Right atrium auricular region (tissue), 2 donors: ENCODE results near the gene CLASP2. TPM values are rescaled to one million over a fixed set of nuclear protein-coding genes. Genes with fewer than 3 reads are reported as not detected.

Experiments
- DNase-seq: peaks from one replicate; pipeline ENCODE4 v3.0.0-alpha.2; 2019; ENCODE audit warnings: low spot score
- H3K27ac ChIP-seq, 2 donors: fragments of 200-600 bp; sonication (generic); 1 replicate in 1 of 2; 2 replicates in 1 of 2; pipeline ENCODE4 v1.5.1; 2016 to 2019
- H3K27me3 ChIP-seq, 2 donors: fragments of 200-600 bp; sonication (generic); one replicate each; pipeline versions ENCODE4 v1.5.1 to v1.6.0; 2017 to 2019
- H3K36me3 ChIP-seq: fragments of 200-600 bp; sonication (generic); one replicate; pipeline ENCODE4 v1.5.1; 2016
- H3K4me1 ChIP-seq, 2 donors: fragments of 200-600 bp; sonication (generic); one replicate each; pipeline versions ENCODE4 v1.5.1 to v1.6.0; 2017 to 2019
- H3K4me3 ChIP-seq, 2 donors: fragments of 200-600 bp; sonication (generic); 1 replicate in 1 of 2; 2 replicates in 1 of 2; pipeline ENCODE4 v1.5.1; 2017 to 2019; ENCODE audit warnings: mild to moderate bottlenecking in 1 of 2, moderate library complexity in 1 of 2
- H3K9me3 ChIP-seq, 2 donors: fragments of 200-600 bp; sonication (generic); one replicate each; pipeline ENCODE4 v1.5.1; 2019
- total RNA-seq, 2 donors: library from RNA; depleted of rRNA; stranded (reverse); fragments of >200 nt; gene quantifications; one replicate each; pipeline ENCODE4 v1.1.0, GENCODE V29; 2016
- TF ChIP-seq, protein P1 (sequence below), 2 donors: fragments of 200-600 bp; sonication (generic); IDR thresholded peaks; one replicate each; pipeline ENCODE4 v1.5.1; 2019; ENCODE audit warnings: antibody characterized with exemption in 2 of 2

The CLASP2 gene
- total RNA-seq, 2 donors from 2014 or later, result 32.3 to 71.8 TPM

DNA sequence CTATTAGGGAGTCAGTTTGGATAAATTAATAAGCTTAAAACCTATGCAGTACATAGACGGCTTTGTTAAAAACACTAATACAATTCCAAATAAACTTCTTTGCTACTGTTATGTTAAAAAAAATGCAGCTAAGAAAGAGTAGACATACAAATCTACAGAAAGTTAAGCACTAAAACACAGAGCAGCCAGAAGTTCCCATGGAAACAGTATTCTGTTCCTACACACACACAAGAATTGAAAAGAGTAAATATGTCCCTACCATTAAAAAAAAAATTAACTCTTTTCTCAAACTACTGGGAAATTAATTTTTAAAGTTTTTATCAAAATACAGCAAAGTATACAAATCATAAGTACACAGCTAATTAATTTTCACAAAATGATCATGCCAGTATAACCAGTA lies 71.6 kb downstream of the CLASP2 start:
- Histone ChIP-seq H3K27me3 (no peaks in the 10 kb centered on the region), H3K9me3 (no peaks in the 10 kb centered on the region), H3K4me1 (peaks cover 0 to 17% of the 10 kb centered on the region in 2 donors), H3K27ac (no peak overlapping the region), H3K4me3 (no peak overlapping the region), H3K36me3 (peaks cover 3% of the 10 kb centered on the region)
- DNase-seq, result no peak
- TF ChIP-seq, protein P1, sequence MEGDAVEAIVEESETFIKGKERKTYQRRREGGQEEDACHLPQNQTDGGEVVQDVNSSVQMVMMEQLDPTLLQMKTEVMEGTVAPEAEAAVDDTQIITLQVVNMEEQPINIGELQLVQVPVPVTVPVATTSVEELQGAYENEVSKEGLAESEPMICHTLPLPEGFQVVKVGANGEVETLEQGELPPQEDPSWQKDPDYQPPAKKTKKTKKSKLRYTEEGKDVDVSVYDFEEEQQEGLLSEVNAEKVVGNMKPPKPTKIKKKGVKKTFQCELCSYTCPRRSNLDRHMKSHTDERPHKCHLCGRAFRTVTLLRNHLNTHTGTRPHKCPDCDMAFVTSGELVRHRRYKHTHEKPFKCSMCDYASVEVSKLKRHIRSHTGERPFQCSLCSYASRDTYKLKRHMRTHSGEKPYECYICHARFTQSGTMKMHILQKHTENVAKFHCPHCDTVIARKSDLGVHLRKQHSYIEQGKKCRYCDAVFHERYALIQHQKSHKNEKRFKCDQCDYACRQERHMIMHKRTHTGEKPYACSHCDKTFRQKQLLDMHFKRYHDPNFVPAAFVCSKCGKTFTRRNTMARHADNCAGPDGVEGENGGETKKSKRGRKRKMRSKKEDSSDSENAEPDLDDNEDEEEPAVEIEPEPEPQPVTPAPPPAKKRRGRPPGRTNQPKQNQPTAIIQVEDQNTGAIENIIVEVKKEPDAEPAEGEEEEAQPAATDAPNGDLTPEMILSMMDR (IDR thresholded peaks at IDR 0.05), result no peak

DNA sequence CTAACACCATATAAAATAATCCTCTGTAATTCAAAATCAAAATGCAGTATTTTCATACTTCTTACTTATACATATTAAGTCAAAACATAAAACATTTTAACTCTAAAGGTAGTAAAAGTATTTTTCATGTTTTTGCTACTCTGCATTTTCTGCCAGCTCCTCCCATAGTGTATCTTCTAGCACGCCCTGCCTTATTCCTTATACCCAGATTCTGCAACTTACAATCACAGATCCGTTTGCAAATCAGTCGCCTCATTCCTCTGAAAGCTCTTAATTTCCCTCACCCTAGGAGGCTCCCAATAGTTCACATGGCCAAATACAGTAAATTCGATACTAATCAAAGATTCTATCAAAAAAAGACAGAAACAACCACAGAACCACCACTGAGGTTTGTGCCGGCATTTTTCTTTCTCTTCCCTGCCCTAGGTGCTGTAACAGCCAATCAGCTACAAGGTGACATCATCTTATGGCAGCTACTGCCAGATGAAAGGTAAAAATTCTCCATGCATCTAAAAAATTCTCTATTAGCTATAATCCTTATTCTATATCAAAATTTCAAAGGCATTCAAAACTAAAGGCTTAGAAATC lies 72.9 kb downstream of the CLASP2 start:
- peak overlapping the region in 1 of 2 donors; percentile 26 for H3K27ac ChIP-seq
- H3K27me3 ChIP-seq, result no peaks in the 10 kb centered on the region
- H3K4me3 ChIP-seq, result peak overlapping the region; percentile 41 to 45
- no peaks in the 10 kb centered on the region for H3K9me3 ChIP-seq
- peaks cover 0 to 17% of the 10 kb centered on the region in 2 donors for H3K4me1 ChIP-seq
- TF ChIP-seq, protein P1 (IDR thresholded peaks at IDR 0.05), result no peak
- H3K36me3 ChIP-seq, result peaks cover 3% of the 10 kb centered on the region
- DNase-seq, result no peak

DNA sequence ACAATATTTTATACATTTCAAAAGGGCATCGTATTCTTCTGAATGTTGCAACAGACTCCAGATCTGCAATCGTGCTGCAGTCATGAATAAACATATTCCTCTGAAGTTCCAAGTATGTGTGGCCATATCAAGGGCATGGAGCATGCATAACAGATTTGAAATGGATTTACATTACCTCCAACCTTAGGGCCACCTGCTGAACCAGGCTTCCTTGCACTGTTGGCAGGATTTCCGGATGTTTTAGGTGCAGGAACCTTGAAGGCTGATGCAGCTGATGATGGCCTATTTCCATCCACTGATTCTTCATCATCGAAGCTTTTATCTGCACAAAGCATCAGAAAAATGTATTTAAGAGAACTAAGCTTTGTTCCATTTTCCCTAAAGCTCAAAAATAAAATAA lies 73.5 kb downstream of the CLASP2 start:
- Histone ChIP-seq H3K4me1 (peaks cover 0 to 13% of the 10 kb centered on the region in 2 donors), H3K27me3 (no peaks in the 10 kb centered on the region), H3K4me3 (no peak overlapping the region), H3K36me3 (peaks cover 3% of the 10 kb centered on the region), H3K9me3 (no peaks in the 10 kb centered on the region), H3K27ac (no peak overlapping the region)
- DNase-seq, result no peak
- TF ChIP-seq, protein P1 (IDR thresholded peaks at IDR 0.05), result no peak

DNA sequence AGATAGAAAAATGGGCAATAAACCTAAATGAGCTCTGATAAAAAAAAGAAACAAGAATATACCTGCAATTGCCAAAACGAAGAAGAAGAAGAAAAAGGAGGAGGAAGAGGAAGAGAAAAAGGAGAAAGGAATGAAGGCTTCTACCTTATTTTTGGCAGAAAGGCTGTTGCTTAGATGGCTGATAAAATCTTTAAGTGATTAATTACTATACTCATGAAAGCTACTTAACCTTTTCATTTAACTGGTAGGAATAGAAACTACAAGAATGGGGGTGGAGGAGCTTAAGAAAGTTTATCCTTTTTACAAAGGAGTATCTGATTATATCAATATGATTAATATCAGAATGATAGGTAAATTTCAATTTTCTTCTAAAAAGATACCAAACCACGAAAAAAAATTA lies 75.2 kb downstream of the CLASP2 start:
- H3K9me3 ChIP-seq, result no peaks in the 10 kb centered on the region
- H3K4me3 ChIP-seq, result no peak overlapping the region
- peaks cover 3% of the 10 kb centered on the region for H3K36me3 ChIP-seq
- no peak overlapping the region for H3K27ac ChIP-seq
- TF ChIP-seq, protein P1 (IDR thresholded peaks at IDR 0.05), result no peak
- no peaks in the 10 kb centered on the region for H3K27me3 ChIP-seq
- DNase-seq, result no peak
- H3K4me1 ChIP-seq, result peaks cover 0 to 12% of the 10 kb centered on the region in 2 donors

DNA sequence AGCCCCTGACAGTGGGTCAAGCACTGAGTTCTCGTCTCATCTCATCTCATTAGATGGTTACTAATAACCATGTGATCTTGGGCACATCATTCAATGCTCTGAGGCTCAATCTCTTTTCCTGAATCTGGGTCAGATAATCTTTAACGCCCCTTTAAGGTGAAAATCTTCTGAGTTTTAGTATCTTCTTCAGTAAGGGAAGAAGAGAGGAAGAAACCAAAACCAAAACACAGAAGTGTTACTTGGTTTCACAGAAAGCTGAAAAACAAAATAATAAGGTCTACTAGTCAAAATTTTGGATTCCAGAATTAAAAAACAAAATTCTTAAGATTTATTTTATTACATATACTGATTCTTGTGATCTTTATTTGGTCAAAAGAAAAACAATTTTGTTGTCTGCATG lies 78.2 kb downstream of the CLASP2 start:
- no peak for DNase-seq
- TF ChIP-seq, protein P1 (IDR thresholded peaks at IDR 0.05), result no peak
- H3K36me3 ChIP-seq, result peaks cover 3% of the 10 kb centered on the region
- no peak overlapping the region for H3K27ac ChIP-seq
- H3K9me3 ChIP-seq, result no peaks in the 10 kb centered on the region
- peaks cover 0 to 13% of the 10 kb centered on the region in 2 donors for H3K4me1 ChIP-seq
- no peak overlapping the region for H3K4me3 ChIP-seq
- no peaks in the 10 kb centered on the region for H3K27me3 ChIP-seq

DNA sequence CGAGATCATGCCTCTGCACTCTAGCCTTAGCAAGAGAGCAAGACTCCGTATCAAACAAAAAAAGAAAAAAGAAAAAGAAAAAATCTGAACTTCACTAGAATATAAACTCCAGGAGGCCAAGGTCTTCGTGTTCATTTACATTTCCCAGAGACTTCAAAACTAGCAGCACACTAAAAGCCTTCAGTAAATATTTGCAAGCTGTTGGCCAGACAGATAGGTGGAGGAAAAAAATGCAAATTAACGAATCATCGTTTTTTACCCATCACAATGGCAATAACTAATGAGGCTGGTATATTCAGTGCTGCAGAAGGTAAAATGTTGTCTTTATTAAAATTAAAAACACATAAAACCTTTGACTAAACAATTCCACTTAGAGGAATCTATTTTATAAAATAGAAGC lies 80.6 kb downstream of the CLASP2 start:
- no peak overlapping the region for H3K27ac ChIP-seq
- no peaks in the 10 kb centered on the region for H3K36me3 ChIP-seq
- peaks cover 0 to 6% of the 10 kb centered on the region in 2 donors for H3K4me1 ChIP-seq
- DNase-seq, result no peak
- no peak overlapping the region for H3K4me3 ChIP-seq
- TF ChIP-seq, protein P1 (IDR thresholded peaks at IDR 0.05), result no peak
- no peaks in the 10 kb centered on the region for H3K9me3 ChIP-seq
- no peaks in the 10 kb centered on the region for H3K27me3 ChIP-seq
